Stimulated activated naive B cell treated with anti-CD40 and anti-IgM and Interleukin-4, amounts not matched to agents 10 μg/mL and 1 μg/mL and 100 μg/mL, for 72 hours (primary cell): Measurements from ENCODE around the gene VEGFC.

Source experiments
- ATAC-seq, 2 donors: fragments of 150-1000 bp; cut with Tn5 transposase; replicated peaks; 2 replicates each; pipeline ENCODE4 v1.10.0; 2021; ENCODE audit warnings: moderate library complexity in 1 of 2
- DNase-seq: peaks from one replicate; pipeline ENCODE4 v3.0.0; 2021
- H3K27ac Mint-ChIP-seq: one replicate; pipeline ENCODE4 v1.8.0; 2022; ENCODE audit warnings: mild to moderate bottlenecking, mixed read lengths
- H3K27me3 Mint-ChIP-seq, 2 donors: one replicate each; pipeline ENCODE4 v1.8.0; 2022; ENCODE audit warnings: mixed read lengths in 2 of 2
- H3K36me3 Mint-ChIP-seq, 2 donors: one replicate each; pipeline ENCODE4 v1.8.0; 2022; ENCODE audit warnings: mixed read lengths in 2 of 2, mild to moderate bottlenecking in 1 of 2
- H3K4me1 Mint-ChIP-seq, 2 donors: one replicate each; pipeline ENCODE4 v1.8.0; 2022; ENCODE audit warnings: mixed read lengths in 2 of 2, mild to moderate bottlenecking in 1 of 2
- H3K4me3 Mint-ChIP-seq, 2 donors: one replicate each; pipeline ENCODE4 v1.8.0; 2022; ENCODE audit warnings: mild to moderate bottlenecking in 2 of 2, mixed read lengths in 2 of 2, moderate library complexity in 1 of 2
- H3K9me3 Mint-ChIP-seq, 2 donors: one replicate each; pipeline ENCODE4 v1.8.0; 2022; ENCODE audit warnings: mixed read lengths in 2 of 2, mild to moderate bottlenecking in 1 of 2

VEGFC gene, protein sequence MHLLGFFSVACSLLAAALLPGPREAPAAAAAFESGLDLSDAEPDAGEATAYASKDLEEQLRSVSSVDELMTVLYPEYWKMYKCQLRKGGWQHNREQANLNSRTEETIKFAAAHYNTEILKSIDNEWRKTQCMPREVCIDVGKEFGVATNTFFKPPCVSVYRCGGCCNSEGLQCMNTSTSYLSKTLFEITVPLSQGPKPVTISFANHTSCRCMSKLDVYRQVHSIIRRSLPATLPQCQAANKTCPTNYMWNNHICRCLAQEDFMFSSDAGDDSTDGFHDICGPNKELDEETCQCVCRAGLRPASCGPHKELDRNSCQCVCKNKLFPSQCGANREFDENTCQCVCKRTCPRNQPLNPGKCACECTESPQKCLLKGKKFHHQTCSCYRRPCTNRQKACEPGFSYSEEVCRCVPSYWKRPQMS

DNA sequence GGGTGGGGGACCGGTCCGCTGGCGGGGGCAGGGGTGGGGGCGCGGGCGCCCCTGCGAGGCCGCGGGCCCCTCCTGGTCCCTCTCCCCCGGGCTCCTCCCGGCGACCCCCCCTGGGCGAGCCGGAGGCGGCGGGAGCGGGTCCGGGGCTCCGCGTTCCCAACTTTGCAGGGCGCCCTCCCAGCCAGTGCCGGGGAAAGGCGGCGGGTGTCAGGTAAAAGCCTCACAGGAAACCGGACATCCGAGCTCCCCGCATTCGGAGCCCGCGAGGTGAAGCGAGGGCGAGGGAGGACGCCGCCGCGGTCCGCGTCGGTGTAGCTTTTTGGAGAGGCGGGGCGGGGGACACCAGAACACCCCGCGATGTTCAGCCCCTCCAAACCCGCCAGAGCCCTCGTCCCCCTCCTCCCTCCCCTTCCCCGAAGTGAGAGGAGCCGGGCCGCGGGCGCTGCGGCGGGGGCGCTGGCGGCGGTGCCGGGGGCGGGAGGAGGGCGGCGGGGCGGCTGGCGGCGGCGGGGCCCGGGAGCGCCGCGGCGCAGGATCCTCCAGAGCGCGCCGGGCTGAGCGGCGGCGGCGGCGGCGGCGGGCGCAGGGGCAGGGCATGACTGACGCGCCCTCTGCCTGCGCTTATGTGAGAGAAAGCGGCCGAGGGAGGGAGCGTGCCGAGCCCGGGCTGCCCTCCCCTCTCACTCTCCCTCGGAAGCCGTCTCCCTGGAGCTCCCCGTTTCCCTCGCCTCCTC is at the start of gene VEGFC:
TSS of gene VEGFC (minus strand) at position 597 of the 734 bp plus-strand sequence. CDS start 611 bp downstream, outside the sequence.
- Mint-ChIP-seq H3K4me3 (peak within 1 kb of the TSS; percentile 76 to 77), H3K27ac (no peak within 1 kb of the TSS), H3K9me3 (no peaks in the 10 kb centered on the region), H3K36me3 (no peaks in the 10 kb centered on the region), H3K27me3 (peaks cover 32 to 44% of the 10 kb centered on the region in 2 donors), H3K4me1 (peaks cover 3 to 16% of the 10 kb centered on the region in 2 donors)
- peak; percentile 83 to 85 for ATAC-seq
- DNase-seq, result no peak

GRCh38 chr4:176841711-176842112 is 49.0 kb upstream of the VEGFC start:
- peaks cover 1 to 16% of the 10 kb centered on the region in 2 donors for H3K4me1 Mint-ChIP-seq
- ATAC-seq, result no peak
- no peak overlapping the region for H3K27ac Mint-ChIP-seq
- H3K4me3 Mint-ChIP-seq, result no peak overlapping the region
- H3K36me3 Mint-ChIP-seq, result no peaks in the 10 kb centered on the region
- no peaks in the 10 kb centered on the region for H3K27me3 Mint-ChIP-seq
- H3K9me3 Mint-ChIP-seq, result no peaks in the 10 kb centered on the region
- DNase-seq, result no peak

- Mint-ChIP-seq H3K36me3 (no peaks in the 10 kb centered on the region), H3K4me1 (peaks cover 1 to 16% of the 10 kb centered on the region in 2 donors), H3K27ac (no peak overlapping the region), H3K4me3 (no peak overlapping the region), H3K27me3 (no peaks in the 10 kb centered on the region), H3K9me3 (no peaks in the 10 kb centered on the region)
- DNase-seq (no peak), ATAC-seq (peak; percentile 42 to 49)
Measured at GRCh38 chr4:176840166-176840565, 47.4 kb upstream of the VEGFC start.

DNA sequence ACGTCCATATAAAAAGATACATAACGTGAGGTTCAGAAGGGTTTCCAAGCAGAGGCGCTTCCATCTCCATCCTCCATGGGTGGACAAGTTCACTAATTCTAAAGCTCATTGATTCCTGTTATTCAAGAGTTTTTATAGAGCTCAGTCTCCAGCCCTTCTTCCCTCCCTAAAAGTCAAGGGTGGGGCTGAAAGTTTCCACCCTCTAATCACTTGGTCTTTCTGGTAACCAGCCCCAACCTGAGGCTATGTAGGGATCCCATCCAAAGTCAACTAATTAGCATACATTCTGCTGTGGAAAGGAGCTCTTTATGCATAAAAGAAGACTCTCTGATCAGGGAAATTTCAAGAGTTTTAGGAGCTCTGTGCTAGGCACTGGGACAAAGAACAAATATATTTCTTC is 46.9 kb upstream of the VEGFC start:
- H3K4me3 Mint-ChIP-seq, result no peak overlapping the region

GRCh38 chr4:176838601-176839433 is 46.1 kb upstream of the VEGFC start:
- Mint-ChIP-seq H3K27ac (no peak overlapping the region), H3K4me3 (no peak overlapping the region), H3K36me3 (no peaks in the 10 kb centered on the region), H3K9me3 (no peaks in the 10 kb centered on the region), H3K4me1 (peaks cover 1 to 16% of the 10 kb centered on the region in 2 donors), H3K27me3 (no peaks in the 10 kb centered on the region)
- DNase-seq (no peak), ATAC-seq (no peak)

More for the DNA sequence above, 46.9 kb upstream of the VEGFC start:
- DNase-seq, result no peak
- H3K4me1 Mint-ChIP-seq, result peaks cover 1 to 16% of the 10 kb centered on the region in 2 donors
- ATAC-seq, result no peak
- H3K36me3 Mint-ChIP-seq, result no peaks in the 10 kb centered on the region
- no peaks in the 10 kb centered on the region for H3K27me3 Mint-ChIP-seq
- H3K9me3 Mint-ChIP-seq, result no peaks in the 10 kb centered on the region
- H3K27ac Mint-ChIP-seq, result no peak overlapping the region

DNA sequence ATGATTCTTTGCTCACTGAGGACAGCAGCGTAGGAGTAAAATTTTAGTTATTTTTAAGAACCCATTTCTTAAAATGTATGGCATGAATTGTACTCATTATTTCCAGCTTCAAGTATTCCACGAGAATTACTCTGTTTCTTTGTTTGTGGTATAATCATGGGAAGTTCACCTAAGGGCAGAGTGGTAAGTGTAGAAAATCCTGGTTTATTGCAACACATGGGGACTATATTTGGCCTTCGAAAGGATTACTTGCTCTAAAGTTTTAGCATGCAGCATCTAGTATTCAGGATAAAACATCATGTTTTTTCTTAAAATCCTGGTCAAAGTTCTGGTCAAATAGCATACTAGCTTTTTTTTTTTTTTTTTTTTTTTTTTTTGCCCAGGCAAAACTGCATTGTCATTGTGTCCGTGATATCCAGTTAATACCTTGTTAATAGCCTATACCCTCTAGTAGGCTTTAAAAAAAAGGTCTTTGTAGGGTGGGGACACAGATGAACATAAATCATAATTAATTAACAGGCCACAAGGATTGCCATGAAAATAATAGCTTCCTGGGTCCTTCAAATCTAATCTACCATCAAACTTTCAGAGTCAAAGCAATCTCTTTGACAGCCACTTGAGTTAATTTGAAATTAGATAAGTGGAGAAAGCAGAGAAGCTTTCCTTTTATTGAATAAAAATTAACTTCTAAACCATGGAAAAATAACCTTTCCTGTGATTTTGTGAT is 44.6 kb upstream of the VEGFC start:
- DNase-seq (no peak), ATAC-seq (no peak)
- no peak overlapping the region for H3K4me3 Mint-ChIP-seq
- no peaks in the 10 kb centered on the region for H3K9me3 Mint-ChIP-seq
- H3K27ac Mint-ChIP-seq, result no peak overlapping the region
- peaks cover 1 to 16% of the 10 kb centered on the region in 2 donors for H3K4me1 Mint-ChIP-seq
- H3K36me3 Mint-ChIP-seq, result no peaks in the 10 kb centered on the region
- no peaks in the 10 kb centered on the region for H3K27me3 Mint-ChIP-seq

- ATAC-seq (no peak), DNase-seq (no peak)
- Mint-ChIP-seq H3K9me3 (no peaks in the 10 kb centered on the region), H3K36me3 (no peaks in the 10 kb centered on the region), H3K27me3 (no peaks in the 10 kb centered on the region), H3K4me3 (no peak overlapping the region), H3K4me1 (peaks cover 0 to 3% of the 10 kb centered on the region in 2 donors), H3K27ac (no peak overlapping the region)
Measured at GRCh38 chr4:176834531-176834930, 41.8 kb upstream of the VEGFC start.

GRCh38 chr4:176833400-176834175 is 40.9 kb upstream of the VEGFC start:
- Mint-ChIP-seq H3K36me3 (no peaks in the 10 kb centered on the region), H3K27ac (no peak overlapping the region), H3K4me1 (no peaks in the 10 kb centered on the region), H3K4me3 (no peak overlapping the region), H3K27me3 (no peaks in the 10 kb centered on the region), H3K9me3 (no peaks in the 10 kb centered on the region)
- ATAC-seq, result no peak
- DNase-seq, result no peak

GRCh38 chr4:176830971-176831370 is 38.2 kb upstream of the VEGFC start:
- Mint-ChIP-seq H3K4me3 (no peak overlapping the region), H3K36me3 (no peaks in the 10 kb centered on the region), H3K27me3 (no peaks in the 10 kb centered on the region), H3K27ac (no peak overlapping the region), H3K9me3 (no peaks in the 10 kb centered on the region), H3K4me1 (no peaks in the 10 kb centered on the region)
- DNase-seq (no peak), ATAC-seq (no peak)

- H3K4me3 Mint-ChIP-seq, result no peak overlapping the region
- H3K36me3 Mint-ChIP-seq, result no peaks in the 10 kb centered on the region
- no peak overlapping the region for H3K27ac Mint-ChIP-seq
- DNase-seq, result no peak
- no peaks in the 10 kb centered on the region for H3K27me3 Mint-ChIP-seq
- H3K4me1 Mint-ChIP-seq, result no peaks in the 10 kb centered on the region
- ATAC-seq, result no peak
- peaks cover 0 to 3% of the 10 kb centered on the region in 2 donors for H3K9me3 Mint-ChIP-seq
Measured at GRCh38 chr4:176825586-176825985, 32.9 kb upstream of the VEGFC start.

- Mint-ChIP-seq H3K9me3 (peaks cover 0 to 3% of the 10 kb centered on the region in 2 donors), H3K27ac (no peak overlapping the region), H3K4me3 (no peak overlapping the region), H3K27me3 (no peaks in the 10 kb centered on the region), H3K36me3 (no peaks in the 10 kb centered on the region), H3K4me1 (no peaks in the 10 kb centered on the region)
- ATAC-seq (no peak), DNase-seq (no peak)
Measured at GRCh38 chr4:176824645-176825366, 32.1 kb upstream of the VEGFC start.

DNA sequence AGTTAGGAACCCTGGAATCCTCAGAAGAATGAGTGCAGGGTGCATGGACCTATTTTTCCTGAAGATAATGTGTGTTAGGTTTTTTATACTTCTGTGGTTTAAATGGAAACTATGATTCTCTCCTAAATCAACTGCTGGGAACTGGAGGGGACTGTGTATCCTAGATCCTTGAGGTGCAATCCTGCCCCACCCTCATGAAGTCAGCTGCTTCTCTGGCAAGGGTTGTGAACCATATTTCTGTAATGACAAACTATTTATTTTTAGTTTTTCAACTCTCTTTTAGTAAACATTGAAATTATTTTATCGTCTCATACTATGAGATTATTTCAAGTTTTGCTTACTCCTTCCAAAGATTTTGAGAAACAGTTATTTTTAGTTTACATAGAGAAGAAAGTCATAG is 25.8 kb upstream of the VEGFC start:
- H3K4me3 Mint-ChIP-seq, result no peak overlapping the region
- DNase-seq, result no peak
- H3K4me1 Mint-ChIP-seq, result peaks cover 0 to 2% of the 10 kb centered on the region in 2 donors
- H3K27ac Mint-ChIP-seq, result no peak overlapping the region
- ATAC-seq, result no peak
- H3K27me3 Mint-ChIP-seq, result no peaks in the 10 kb centered on the region
- peaks cover 0 to 6% of the 10 kb centered on the region in 2 donors for H3K9me3 Mint-ChIP-seq
- H3K36me3 Mint-ChIP-seq, result no peaks in the 10 kb centered on the region

DNA sequence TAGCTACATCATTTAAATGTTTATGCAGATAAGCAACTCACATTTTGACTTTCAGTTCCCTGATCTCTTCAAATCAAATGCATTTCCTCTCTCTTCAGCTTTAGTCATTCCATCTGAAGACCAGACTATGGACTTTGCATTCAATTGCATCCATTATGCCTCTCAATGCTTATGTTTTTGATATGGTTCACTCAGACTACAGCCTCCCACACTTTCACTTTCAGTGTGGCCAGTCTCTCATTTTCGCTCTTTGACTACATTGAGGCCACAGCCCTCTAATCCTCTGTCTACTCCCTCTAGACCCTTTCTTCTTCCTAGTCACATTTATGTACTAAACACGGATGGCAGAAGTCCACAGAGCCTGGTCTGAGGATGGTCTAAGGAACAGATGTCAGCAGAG is 24.5 kb upstream of the VEGFC start:
- DNase-seq (no peak), ATAC-seq (no peak)
- Mint-ChIP-seq H3K27me3 (no peaks in the 10 kb centered on the region), H3K27ac (no peak overlapping the region), H3K4me3 (no peak overlapping the region), H3K36me3 (no peaks in the 10 kb centered on the region), H3K4me1 (peaks cover 0 to 2% of the 10 kb centered on the region in 2 donors), H3K9me3 (peaks cover 0 to 3% of the 10 kb centered on the region in 2 donors)
